GM19324 (cell line): ENCODE data around the gene PNPO.

Experiments used
- ATAC-seq: cut with Tn5 transposase; IDR thresholded peaks from one replicate; pipeline ENCODE4 v1.9.1; 2021; ENCODE audit warnings: mild to moderate bottlenecking, moderate library complexity; ENCODE audit not compliant: unreplicated experiment, low FRiP score

The PNPO gene

GRCh38 chr17:47941246-47942095, at the start of gene PNPO:
TSS of gene PNPO (plus strand) at chr17:47941571. CDS start at chr17:47941676, 105 bp downstream.
- ATAC-seq, result peak; percentile 95

- ATAC-seq, result no peak
Observed at GRCh38 chr17:47894498-47895346, 46.6 kb upstream of the PNPO start.

- ATAC-seq, result no peak
Observed at GRCh38 chr17:47895347-47895855, 46.0 kb upstream of the PNPO start.

- peak; percentile 90 for ATAC-seq
Observed at GRCh38 chr17:47895856-47896671, 45.3 kb upstream of the PNPO start, which contains the start of gene SP2. TSS of gene SP2 (plus strand) at chr17:47896236. CDS start at chr17:47896287, 51 bp downstream.

GRCh38 chr17:47896672-47897490, 44.5 kb upstream of the PNPO start:
- ATAC-seq, result no peak

GRCh38 chr17:47897561-47897960, 43.8 kb upstream of the PNPO start:
- ATAC-seq, result no peak

- ATAC-seq, result no peak
Observed at GRCh38 chr17:47898241-47898640, 43.1 kb upstream of the PNPO start.

GRCh38 chr17:47899643-47900042, 41.7 kb upstream of the PNPO start:
- no peak for ATAC-seq

GRCh38 chr17:47901423-47901822, 39.9 kb upstream of the PNPO start:
- no peak for ATAC-seq

- no peak for ATAC-seq
Observed at GRCh38 chr17:47902039-47902744, 39.2 kb upstream of the PNPO start.

- no peak for ATAC-seq
Observed at GRCh38 chr17:47905221-47905733, 36.1 kb upstream of the PNPO start.

- no peak for ATAC-seq
Observed at GRCh38 chr17:47906443-47906842, 34.9 kb upstream of the PNPO start.

- no peak for ATAC-seq
Observed at GRCh38 chr17:47907932-47908562, 33.3 kb upstream of the PNPO start.

GRCh38 chr17:47913050-47913449, 28.3 kb upstream of the PNPO start:
- no peak for ATAC-seq

- no peak for ATAC-seq
Observed at GRCh38 chr17:47914306-47914948, 26.9 kb upstream of the PNPO start.

GRCh38 chr17:47915776-47916398, 25.5 kb upstream of the PNPO start:
- ATAC-seq, result no peak

- ATAC-seq, result no peak
Observed at GRCh38 chr17:47916489-47917208, 24.7 kb upstream of the PNPO start.
